ENCODE results near the gene HDAC1.

HDAC1 gene

GRCh38 chr1:32357614-32358013, 65.7 kb downstream of the HDAC1 start:
- no peak for TF ChIP-seq CTCF (IDR thresholded peaks at IDR 0.05; ENCODE audit: borderline replicate concordance, insufficient read depth, low read depth, low read length)
- H3K4me3 ChIP-seq (ENCODE audit: low read depth, low read length) = no peak overlapping the region

GRCh38 chr1:32358435-32358834, 66.6 kb downstream of the HDAC1 start:
- H3K4me3 ChIP-seq (ENCODE audit: low read depth, low read length) = no peak overlapping the region
- TF ChIP-seq CTCF (IDR thresholded peaks at IDR 0.05; ENCODE audit: borderline replicate concordance, insufficient read depth, low read depth, low read length) = no peak

- TF ChIP-seq CTCF (IDR thresholded peaks at IDR 0.05; ENCODE audit: borderline replicate concordance, insufficient read depth, low read depth, low read length) = no peak
- no peak overlapping the region for H3K4me3 ChIP-seq (ENCODE audit: low read depth, low read length)
These were observed 69.4 kb downstream of the HDAC1 start for GRCh38 chr1:32361308-32361673.

GRCh38 chr1:32361674-32362473, 70.0 kb downstream of the HDAC1 start:
- TF ChIP-seq CTCF (IDR thresholded peaks at IDR 0.05; ENCODE audit: borderline replicate concordance, insufficient read depth, low read depth, low read length) = 0 out of 2 replicates have a peak, but pooled peaks have one; percentile 11
- H3K4me3 ChIP-seq (ENCODE audit: low read depth, low read length) = peak overlapping the region; percentile 29

- no peak for TF ChIP-seq CTCF (IDR thresholded peaks at IDR 0.05; ENCODE audit: borderline replicate concordance, insufficient read depth, low read depth, low read length)
- H3K4me3 ChIP-seq (ENCODE audit: low read depth, low read length) = peak within 1 kb of the TSS; percentile 29
These were observed 70.8 kb downstream of the HDAC1 start, which contains the start of the genes FAM229A and TSSK3 for GRCh38 chr1:32362474-32363313. Gene FAM229A, minus strand, starts transcription at chr1:32362485. Its CDS starts 394 bp downstream, at chr1:32362091. Gene TSSK3, plus strand, starts transcription at chr1:32362539. Its CDS starts 163 bp downstream, at chr1:32362702.

GRCh38 chr1:32363713-32364112, 71.8 kb downstream of the HDAC1 start:
- no peak for TF ChIP-seq CTCF (IDR thresholded peaks at IDR 0.05; ENCODE audit: borderline replicate concordance, insufficient read depth, low read depth, low read length)
- H3K4me3 ChIP-seq (ENCODE audit: low read depth, low read length) = no peak overlapping the region
